ENCODE measurements around the gene FBP2. TPM values are rescaled to one million over a fixed set of nuclear protein-coding genes. Genes with fewer than 3 reads are reported as not detected.

FBP2 gene
- total RNA-seq (not detected), polyA plus RNA-seq (not detected)

GRCh38 chr9:94593459-94594345, at the start of gene FBP2:
TSS of gene FBP2 (minus strand) at chr9:94593824. CDS start at chr9:94593726, 98 bp downstream.
- Histone ChIP-seq H3K4me3 (ENCODE audit: low read length in 2 of 2) (no peak within 1 kb of the TSS), H3K27ac (ENCODE audit: low read depth, low read length) (no peak within 1 kb of the TSS), H3K27me3 (ENCODE audit: insufficient read depth, low read length) (no peaks in the 10 kb centered on the region), H3K4me1 (ENCODE audit: insufficient read depth, low read length) (no peaks in the 10 kb centered on the region), H3K36me3 (ENCODE audit: insufficient read depth, low read length) (no peaks in the 10 kb centered on the region), H3K9me3 (ENCODE audit: control insufficient read depth in 1 of 2, low read length in 2 of 2) (no peaks in the 10 kb centered on the region)
- no peaks in the 10 kb centered on the region for H3K4me1 Mint-ChIP-seq
- no peaks in the 10 kb centered on the region for H3K9me3 Mint-ChIP-seq
- no peak within 1 kb of the TSS for H3K4me3 Mint-ChIP-seq
- H3K36me3 Mint-ChIP-seq: no peaks in the 10 kb centered on the region
- DNase-seq: no peak
- CTCF ChIA-PET (ENCODE audit: partially characterized antibody): interaction anchor here (1.6 kb wide), 1 partner anchor 10 kb away, joined by 5 read pairs; no protein-coding TSS in a partner anchor
- POLR2A ChIA-PET (ENCODE audit: partially characterized antibody): no interaction called here
- peaks cover 8 to 19% of the 10 kb centered on the region in 2 donors for H3K27me3 Mint-ChIP-seq
- intact Hi-C loops (cut with micrococcal nuclease): no loop called here
- H3K27ac Mint-ChIP-seq: no peak within 1 kb of the TSS

- DNase-seq: no peak
- intact Hi-C loops (cut with micrococcal nuclease): no loop called here
- Histone ChIP-seq H3K27ac (ENCODE audit: low read depth, low read length) (no peak overlapping the region), H3K4me3 (ENCODE audit: low read length in 2 of 2) (no peak overlapping the region), H3K27me3 (ENCODE audit: insufficient read depth, low read length) (no peaks in the 10 kb centered on the region), H3K9me3 (ENCODE audit: control insufficient read depth in 1 of 2, low read length in 2 of 2) (no peaks in the 10 kb centered on the region), H3K36me3 (ENCODE audit: insufficient read depth, low read length) (no peaks in the 10 kb centered on the region), H3K4me1 (ENCODE audit: insufficient read depth, low read length) (peaks cover 11% of the 10 kb centered on the region)
- Mint-ChIP-seq H3K27me3 (peaks cover 4 to 5% of the 10 kb centered on the region in 2 donors), H3K27ac (no peak overlapping the region), H3K4me1 (peaks cover 8 to 15% (median 13%) of the 10 kb centered on the region in 4 donors), H3K4me3 (no peak overlapping the region), H3K9me3 (peaks cover 0 to 2% (median 0%) of the 10 kb centered on the region in 8 donors), H3K36me3 (peaks cover 0 to 8% of the 10 kb centered on the region in 2 donors)
- CTCF ChIA-PET (ENCODE audit: partially characterized antibody): no interaction called here
- POLR2A ChIA-PET (ENCODE audit: partially characterized antibody): no interaction called here
Observed at GRCh38 chr9:94643176-94643575, 49.6 kb upstream of the FBP2 start.

GRCh38 chr9:94642501-94642900, 48.9 kb upstream of the FBP2 start:
- intact Hi-C loops (cut with micrococcal nuclease): no loop called here
- peaks cover 8 to 18% (median 14%) of the 10 kb centered on the region in 4 donors for H3K4me1 Mint-ChIP-seq
- ChIA-PET CTCF (ENCODE audit: partially characterized antibody) (no interaction called here), POLR2A (ENCODE audit: partially characterized antibody) (no interaction called here)
- DNase-seq: no peak
- H3K27ac Mint-ChIP-seq: no peak overlapping the region
- Histone ChIP-seq H3K27me3 (ENCODE audit: insufficient read depth, low read length) (no peaks in the 10 kb centered on the region), H3K27ac (ENCODE audit: low read depth, low read length) (no peak overlapping the region), H3K9me3 (ENCODE audit: control insufficient read depth in 1 of 2, low read length in 2 of 2) (no peaks in the 10 kb centered on the region), H3K4me3 (ENCODE audit: low read length in 2 of 2) (no peak overlapping the region), H3K36me3 (ENCODE audit: insufficient read depth, low read length) (no peaks in the 10 kb centered on the region), H3K4me1 (ENCODE audit: insufficient read depth, low read length) (peaks cover 11% of the 10 kb centered on the region)
- no peak overlapping the region for H3K4me3 Mint-ChIP-seq
- peaks cover 4 to 5% of the 10 kb centered on the region in 2 donors for H3K27me3 Mint-ChIP-seq
- H3K36me3 Mint-ChIP-seq: peaks cover 0 to 8% of the 10 kb centered on the region in 2 donors
- H3K9me3 Mint-ChIP-seq: peaks cover 0 to 2% (median 0%) of the 10 kb centered on the region in 8 donors

- DNase-seq: no peak
- intact Hi-C loops (cut with micrococcal nuclease): no loop called here
- Mint-ChIP-seq H3K9me3 (no peaks in the 10 kb centered on the region), H3K4me1 (peaks cover 8 to 18% (median 14%) of the 10 kb centered on the region in 4 donors), H3K27me3 (peaks cover 4 to 5% of the 10 kb centered on the region in 2 donors), H3K27ac (peak overlapping the region in 1 of 7 donors; percentile 89), H3K4me3 (peak overlapping the region; percentile 92 to 98 (median 97)), H3K36me3 (peaks cover 0 to 8% of the 10 kb centered on the region in 2 donors)
- CTCF ChIA-PET (ENCODE audit: partially characterized antibody): interaction anchor here (0.5 to 1.3 kb wide), 6 partner anchors 11 to 491 kb away, joined by 3 to 15 read pairs (median 3); no protein-coding TSS in a partner anchor
- Histone ChIP-seq H3K27ac (ENCODE audit: low read depth, low read length) (no peak overlapping the region), H3K9me3 (ENCODE audit: control insufficient read depth in 1 of 2, low read length in 2 of 2) (no peaks in the 10 kb centered on the region), H3K27me3 (ENCODE audit: insufficient read depth, low read length) (no peaks in the 10 kb centered on the region), H3K36me3 (ENCODE audit: insufficient read depth, low read length) (no peaks in the 10 kb centered on the region), H3K4me1 (ENCODE audit: insufficient read depth, low read length) (peaks cover 11% of the 10 kb centered on the region), H3K4me3 (ENCODE audit: low read length in 2 of 2) (peak overlapping the region in 1 of 2 donors; percentile 69)
- POLR2A ChIA-PET (ENCODE audit: partially characterized antibody): interaction anchor here (0.6 to 1.9 kb wide), 3 partner anchors 17 to 86 kb away, joined by 3 to 11 read pairs (median 3); partner anchors contain the start of gene AOPEP
Observed at GRCh38 chr9:94639999-94640376, 46.4 kb upstream of the FBP2 start.

DNA sequence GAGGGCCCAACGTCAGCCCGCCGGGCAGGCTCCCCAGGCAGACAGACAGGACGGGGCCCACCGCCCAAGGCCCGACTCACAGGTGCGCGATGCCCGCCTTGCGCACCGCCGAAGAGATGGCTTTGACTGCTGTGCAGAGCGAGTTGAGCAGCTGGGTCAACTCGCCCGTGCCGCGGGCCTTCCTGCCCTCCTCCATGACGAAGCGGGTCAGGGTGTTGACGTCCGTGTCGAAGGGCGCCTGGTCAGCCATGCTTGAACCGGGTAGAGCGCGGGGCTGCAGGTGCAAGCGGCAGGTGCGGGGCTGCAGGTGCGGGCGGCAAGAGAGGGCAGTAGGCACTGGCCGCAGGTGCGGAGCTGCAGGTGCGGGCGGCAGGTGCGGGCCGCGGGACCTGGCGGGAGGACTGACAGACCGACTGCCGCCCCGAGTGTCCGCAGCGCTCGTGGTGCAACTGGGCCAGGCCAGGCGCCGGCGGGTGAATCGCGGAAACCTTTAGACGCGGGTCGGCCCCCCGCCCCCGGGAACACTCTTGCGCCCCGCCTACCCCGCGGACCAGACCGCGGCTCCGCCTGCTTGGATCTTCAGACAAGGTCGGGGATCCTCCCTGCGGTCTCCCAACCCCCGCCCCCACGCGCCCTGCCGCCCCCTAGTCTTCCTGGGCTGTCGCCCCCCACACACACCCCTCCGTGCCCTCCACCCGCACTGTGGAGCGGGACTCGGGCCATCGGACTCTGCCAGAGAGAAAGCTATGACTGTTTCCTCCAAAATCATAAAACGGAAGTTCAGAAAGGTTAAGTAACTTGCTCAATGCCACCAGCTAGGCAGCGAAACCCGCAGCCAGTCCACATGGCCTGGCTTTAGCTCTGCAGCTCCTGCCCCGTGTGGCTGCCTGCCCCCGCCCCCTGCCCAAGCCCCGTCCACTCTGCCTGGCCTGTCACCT, 45.7 kb upstream of the FBP2 start, which contains the start of gene FBP1:
FBP1 (minus strand) TSS at position 458 of the 938 bp plus-strand sequence; CDS start at position 250, 208 bp downstream.
- Histone ChIP-seq H3K27ac (ENCODE audit: low read depth, low read length) (peak within 1 kb of the TSS; percentile 30), H3K4me1 (ENCODE audit: insufficient read depth, low read length) (peaks cover 11% of the 10 kb centered on the region), H3K27me3 (ENCODE audit: insufficient read depth, low read length) (no peaks in the 10 kb centered on the region), H3K36me3 (ENCODE audit: insufficient read depth, low read length) (no peaks in the 10 kb centered on the region), H3K9me3 (ENCODE audit: control insufficient read depth in 1 of 2, low read length in 2 of 2) (no peaks in the 10 kb centered on the region), H3K4me3 (ENCODE audit: low read length in 2 of 2) (peak within 1 kb of the TSS; percentile 42 to 69)
- Mint-ChIP-seq H3K4me1 (peaks cover 8 to 18% (median 14%) of the 10 kb centered on the region in 4 donors), H3K27ac (peak within 1 kb of the TSS; percentile 32 to 93 (median 85)), H3K27me3 (peaks cover 4 to 5% of the 10 kb centered on the region in 2 donors), H3K9me3 (no peaks in the 10 kb centered on the region), H3K4me3 (peak within 1 kb of the TSS; percentile 92 to 98 (median 97)), H3K36me3 (peaks cover 0 to 8% of the 10 kb centered on the region in 2 donors)
- ChIA-PET CTCF (ENCODE audit: partially characterized antibody) (interaction anchor here (0.5 to 1.3 kb wide), 6 partner anchors 10 to 492 kb away, joined by 3 to 15 read pairs (median 3); no protein-coding TSS in a partner anchor), POLR2A (ENCODE audit: partially characterized antibody) (interaction anchor here (0.6 to 1.9 kb wide), 3 partner anchors 17 to 87 kb away, joined by 3 to 11 read pairs (median 3); partner anchors contain the start of gene AOPEP)
- intact Hi-C loops (cut with micrococcal nuclease): no loop called here
- DNase-seq: peak in 4 of 5 donors; percentile 16 to 20 (median 17)

DNA sequence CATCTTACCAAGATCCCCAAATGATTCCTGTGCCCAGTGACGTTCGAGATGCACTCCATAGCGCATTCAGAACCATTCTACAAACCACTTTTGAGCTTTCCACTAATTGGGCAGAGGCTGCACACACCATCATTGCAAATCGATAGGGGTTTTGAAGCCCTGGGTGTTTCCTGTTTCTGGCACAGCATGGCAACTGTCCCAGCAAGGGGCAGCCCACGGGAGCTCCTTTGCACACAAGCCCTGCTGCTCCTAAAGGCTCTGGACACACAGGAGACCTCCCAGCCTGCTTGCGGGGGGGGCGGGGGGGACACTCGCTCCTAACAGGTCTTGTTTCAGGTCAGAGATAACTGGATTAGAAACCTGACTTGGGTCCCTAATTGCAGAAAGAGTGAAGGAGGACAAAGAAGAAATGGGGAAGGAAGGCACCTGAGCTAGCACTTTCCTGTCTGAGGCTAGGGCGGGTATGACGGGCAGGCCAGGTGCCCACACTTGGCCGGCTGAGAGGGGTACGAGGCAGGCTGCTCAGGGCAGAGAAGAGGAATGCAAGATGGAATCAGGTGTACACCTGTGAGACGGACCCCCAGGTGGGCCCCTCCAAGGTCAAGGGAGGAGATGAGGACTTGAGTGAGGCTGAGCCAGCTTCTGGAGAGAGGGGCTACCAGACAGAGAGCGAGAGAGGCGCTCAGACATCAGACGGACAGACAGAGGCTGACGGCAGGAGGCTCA, 44.9 kb upstream of the FBP2 start:
- Mint-ChIP-seq H3K27me3 (peaks cover 4 to 5% of the 10 kb centered on the region in 2 donors), H3K4me1 (peaks cover 8 to 18% (median 14%) of the 10 kb centered on the region in 4 donors), H3K27ac (peak overlapping the region in 6 of 7 donors; percentile 32 to 93 (median 75)), H3K9me3 (no peaks in the 10 kb centered on the region), H3K36me3 (peaks cover 0 to 8% of the 10 kb centered on the region in 2 donors), H3K4me3 (peak overlapping the region; percentile 92 to 98 (median 97))
- Histone ChIP-seq H3K4me3 (ENCODE audit: low read length in 2 of 2) (peak overlapping the region in 1 of 2 donors; percentile 69), H3K27ac (ENCODE audit: low read depth, low read length) (no peak overlapping the region), H3K9me3 (ENCODE audit: control insufficient read depth in 1 of 2, low read length in 2 of 2) (no peaks in the 10 kb centered on the region), H3K36me3 (ENCODE audit: insufficient read depth, low read length) (no peaks in the 10 kb centered on the region), H3K27me3 (ENCODE audit: insufficient read depth, low read length) (no peaks in the 10 kb centered on the region), H3K4me1 (ENCODE audit: insufficient read depth, low read length) (peaks cover 11% of the 10 kb centered on the region)
- intact Hi-C loops (cut with micrococcal nuclease): no loop called here
- no peak for DNase-seq
- CTCF ChIA-PET (ENCODE audit: partially characterized antibody): no interaction called here
- POLR2A ChIA-PET (ENCODE audit: partially characterized antibody): interaction anchor here (1.9 kb wide), 1 partner anchor 18 kb away, joined by 11 read pairs; no protein-coding TSS in a partner anchor

All from CD4-positive, alpha-beta memory T cell (primary cell).